ENCODE measurements around the gene FLNB. TPM values are rescaled to one million over a fixed set of nuclear protein-coding genes. Genes with fewer than 3 reads are reported as not detected.
A peak's percentile ranks its signal among the peaks of the same experiment; 100 is the strongest.

Gene FLNB
- total RNA-seq, 2 donors from 2014 or later: 410 to 585 TPM

- DNase-seq: no peak
- ATAC-seq: no peak
- intact Hi-C loops (cut with DNase I, micrococcal nuclease): no loop called here
Observed at GRCh38 chr3:58115175-58115574, 107.0 kb downstream of the FLNB start.

DNA sequence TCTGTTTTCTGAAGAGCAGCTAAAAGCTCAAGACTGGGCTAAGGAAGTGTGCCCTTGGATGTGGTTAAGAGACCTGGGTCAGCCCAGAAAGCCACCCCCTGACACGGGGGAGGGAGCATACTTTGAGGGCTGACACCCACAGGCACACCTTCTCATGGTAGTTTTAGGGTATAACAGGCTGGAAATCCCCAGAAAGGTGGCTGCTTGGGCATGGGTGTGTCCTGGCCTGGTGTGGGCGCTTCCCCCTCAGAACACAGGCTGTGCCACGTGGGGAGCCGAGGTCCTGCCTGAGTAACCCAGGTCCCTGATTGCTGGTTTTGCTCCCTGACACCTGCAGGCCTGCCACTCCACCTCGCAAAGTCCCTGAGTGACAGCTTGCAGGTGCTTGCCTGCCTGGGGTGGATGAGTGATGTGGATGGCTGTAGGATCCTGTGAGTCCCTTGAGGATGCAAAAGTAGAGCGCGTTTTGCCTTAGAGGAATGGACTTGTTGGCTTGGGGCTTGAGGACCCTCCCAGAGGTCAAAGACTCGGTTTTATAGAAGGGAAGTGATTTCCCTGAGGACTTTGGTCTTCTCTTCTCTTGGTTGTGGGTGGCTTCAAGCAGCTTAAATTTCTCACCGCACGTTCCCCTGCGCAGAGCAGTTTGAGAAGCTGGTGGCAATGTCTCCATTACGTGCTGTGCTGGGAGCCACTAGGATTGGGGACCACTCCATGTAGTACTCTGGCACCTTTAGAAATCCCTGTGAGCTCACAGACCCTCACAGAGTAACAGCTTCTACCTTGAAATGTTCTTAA lies 108.1 kb downstream of the FLNB start:
- no peak for ATAC-seq
- intact Hi-C loops (cut with DNase I, micrococcal nuclease): no loop called here
- peak in 1 of 2 donors; percentile 24 for DNase-seq

DNA sequence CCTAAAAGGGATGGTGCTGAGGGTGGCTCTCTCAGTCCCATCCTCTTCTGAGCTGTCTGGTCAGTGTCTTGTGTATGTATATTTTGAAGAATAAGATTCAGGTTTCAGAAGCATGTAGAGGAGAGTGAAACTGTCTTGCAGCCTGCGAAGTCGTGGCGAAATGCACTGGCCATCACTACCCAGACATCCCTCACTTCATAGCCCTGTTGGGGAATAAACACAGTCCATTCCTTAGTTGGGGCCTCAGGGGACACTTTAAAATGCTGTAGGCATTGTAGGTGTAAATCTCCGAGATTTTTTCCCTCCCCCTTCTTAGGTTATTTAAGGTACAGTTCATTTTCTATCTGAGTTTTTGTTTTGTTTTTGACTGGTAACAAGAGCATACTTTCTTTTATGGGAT lies 108.8 kb downstream of the FLNB start:
- ATAC-seq (no peak), DNase-seq (no peak)
- intact Hi-C loops (cut with DNase I, micrococcal nuclease): no loop called here

GRCh38 chr3:58117561-58118181 lies 109.4 kb downstream of the FLNB start:
- DNase-seq: peak in 1 of 2 donors; percentile 36
- intact Hi-C loops (cut with DNase I, micrococcal nuclease): no loop called here
- ATAC-seq: no peak

DNA sequence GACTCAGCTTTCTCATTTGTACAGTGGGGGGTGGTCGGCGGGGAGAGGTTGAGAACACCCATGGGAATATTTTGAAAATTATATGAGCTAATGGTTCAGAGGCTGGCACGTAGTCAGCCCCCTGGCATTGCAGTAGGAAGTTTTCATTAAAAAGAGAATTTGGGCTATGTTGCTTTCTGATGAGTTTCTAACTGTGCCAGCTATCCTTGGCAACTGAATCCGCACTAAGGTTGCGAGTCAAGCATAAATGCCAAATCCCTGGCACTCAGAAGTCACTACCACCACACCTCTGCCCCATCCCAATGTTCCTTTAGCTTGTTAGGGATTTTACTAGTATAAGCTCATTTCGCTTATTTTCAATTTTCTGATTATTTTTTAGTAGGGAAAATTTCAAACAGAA lies 111.0 kb downstream of the FLNB start:
- ATAC-seq (no peak), DNase-seq (no peak)
- intact Hi-C loops (cut with DNase I, micrococcal nuclease): no loop called here

DNA sequence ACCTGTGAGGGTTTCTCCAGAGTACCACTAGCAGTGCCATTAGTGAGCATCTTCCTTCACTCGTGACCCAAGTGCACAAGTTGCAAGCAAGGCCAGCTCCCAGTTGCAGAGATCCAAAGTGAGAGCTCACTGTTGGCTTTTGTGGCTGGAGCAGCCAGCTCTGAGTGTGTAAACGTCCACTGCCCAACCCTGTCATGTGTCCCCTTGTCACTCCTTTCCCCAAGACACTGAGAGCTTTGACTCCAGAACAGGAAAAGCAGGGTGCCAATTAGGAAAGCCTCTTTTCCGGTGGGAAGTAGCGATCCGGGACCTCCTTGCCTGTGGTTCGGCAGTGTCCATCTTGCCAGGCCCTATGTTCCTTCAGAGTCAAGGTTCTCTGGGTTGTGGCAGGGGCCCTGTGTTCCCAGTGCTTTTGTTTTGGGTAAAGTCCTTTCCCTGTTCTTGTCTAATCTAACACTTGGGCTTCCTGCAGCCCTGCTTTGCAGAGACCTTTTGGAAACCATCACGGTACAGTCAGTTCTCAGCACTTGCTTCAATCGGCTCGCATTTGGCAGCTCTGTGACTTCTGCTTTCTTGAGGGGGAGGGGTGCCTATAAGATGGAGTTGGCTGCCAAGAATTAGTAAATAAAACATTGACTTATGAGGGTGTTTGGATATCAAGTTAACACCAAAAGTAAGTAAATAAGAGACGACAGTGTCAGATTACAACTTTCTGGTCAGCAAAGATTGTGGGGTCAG lies 112.0 kb downstream of the FLNB start:
- ATAC-seq: no peak
- no peak for DNase-seq
- intact Hi-C loops (cut with DNase I, micrococcal nuclease): no loop called here

GRCh38 chr3:58121183-58121582 lies 113.0 kb downstream of the FLNB start:
- DNase-seq: no peak
- no peak for ATAC-seq
- intact Hi-C loops (cut with DNase I, micrococcal nuclease): no loop called here

DNA sequence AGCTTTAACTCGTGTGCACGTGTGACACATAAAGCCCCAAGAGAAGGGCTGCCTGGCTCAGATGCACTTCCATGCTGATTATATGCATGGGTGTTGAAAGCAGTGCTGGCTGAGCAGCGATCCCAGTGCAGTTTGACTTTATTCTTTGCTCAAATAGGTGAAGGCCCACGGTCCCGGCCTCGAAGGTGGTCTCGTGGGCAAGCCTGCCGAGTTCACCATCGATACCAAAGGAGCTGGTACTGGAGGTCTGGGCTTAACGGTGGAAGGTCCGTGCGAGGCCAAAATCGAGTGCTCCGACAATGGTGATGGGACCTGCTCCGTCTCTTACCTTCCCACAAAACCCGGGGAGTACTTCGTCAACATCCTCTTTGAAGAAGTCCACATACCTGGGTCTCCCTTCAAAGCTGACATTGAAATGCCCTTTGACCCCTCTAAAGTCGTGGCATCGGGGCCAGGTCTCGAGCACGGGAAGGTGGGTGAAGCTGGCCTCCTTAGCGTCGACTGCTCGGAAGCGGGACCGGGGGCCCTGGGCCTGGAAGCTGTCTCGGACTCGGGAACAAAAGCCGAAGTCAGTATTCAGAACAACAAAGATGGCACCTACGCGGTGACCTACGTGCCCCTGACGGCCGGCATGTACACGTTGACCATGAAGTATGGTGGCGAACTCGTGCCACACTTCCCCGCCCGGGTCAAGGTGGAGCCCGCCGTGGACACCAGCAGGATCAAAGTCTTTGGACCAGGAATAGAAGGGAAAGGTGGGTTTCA lies 114.9 kb downstream of the FLNB start:
- ATAC-seq (no peak), DNase-seq (no peak)
- intact Hi-C loops (cut with DNase I, micrococcal nuclease): no loop called here

- intact Hi-C loops (cut with DNase I, micrococcal nuclease): no loop called here
- ATAC-seq (no peak), DNase-seq (no peak)
Observed at GRCh38 chr3:58124387-58124786, 116.2 kb downstream of the FLNB start.

- DNase-seq (no peak), ATAC-seq (no peak)
- intact Hi-C loops (cut with DNase I, micrococcal nuclease): no loop called here
Observed at GRCh38 chr3:58129041-58129770, 121.0 kb downstream of the FLNB start.

DNA sequence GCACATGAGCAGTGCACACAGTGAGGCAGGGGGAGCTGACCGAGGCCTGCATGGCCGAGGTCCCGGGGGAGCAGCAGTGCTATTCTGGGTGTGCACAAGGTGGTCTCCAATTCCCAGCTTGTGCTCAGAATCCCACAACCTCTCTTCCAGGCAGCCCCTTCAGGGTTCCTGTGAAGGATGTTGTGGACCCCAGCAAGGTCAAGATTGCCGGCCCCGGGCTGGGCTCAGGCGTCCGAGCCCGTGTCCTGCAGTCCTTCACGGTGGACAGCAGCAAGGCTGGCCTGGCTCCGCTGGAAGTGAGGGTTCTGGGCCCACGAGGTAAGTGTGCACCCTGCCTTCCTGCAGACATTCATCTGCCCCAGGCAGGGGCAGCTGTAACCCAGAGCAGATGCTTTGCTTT lies 122.4 kb downstream of the FLNB start:
- DNase-seq (no peak), ATAC-seq (no peak)
- intact Hi-C loops (cut with DNase I, micrococcal nuclease): no loop called here

DNA sequence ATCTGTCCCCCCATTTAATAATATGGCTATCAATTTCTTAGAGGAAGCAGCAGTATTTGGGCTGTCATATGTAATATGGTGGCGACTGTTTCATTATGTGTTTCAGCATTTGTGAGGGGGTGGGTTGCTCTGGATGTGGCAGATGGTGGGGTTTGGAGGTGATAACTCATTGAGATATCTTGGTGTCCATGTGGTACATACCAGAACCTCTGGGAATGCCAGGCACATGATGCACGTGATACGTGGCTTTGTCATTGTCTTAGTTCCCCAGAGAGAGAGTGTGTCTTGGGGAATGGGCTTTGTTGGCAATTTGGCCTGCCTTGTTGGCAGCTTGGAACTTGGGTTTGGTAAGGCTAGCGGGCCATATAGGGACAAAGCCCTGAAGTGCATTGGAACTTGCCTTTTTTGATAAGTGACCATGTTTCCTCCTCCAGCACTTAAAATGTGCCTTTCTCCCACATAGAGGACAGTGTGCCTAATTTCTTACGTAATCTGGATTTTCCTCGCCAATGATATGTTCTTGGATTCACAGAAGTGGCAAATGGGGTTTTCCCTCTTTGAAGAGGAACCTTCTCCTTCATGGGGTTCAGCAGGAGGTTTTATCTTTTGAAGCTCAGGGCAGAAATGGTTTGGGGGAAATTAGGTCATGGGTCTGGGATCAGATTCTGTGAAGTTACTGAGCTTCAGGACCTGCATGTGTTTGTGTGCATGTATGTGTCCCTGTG lies 123.0 kb downstream of the FLNB start:
- no peak for ATAC-seq
- intact Hi-C loops (cut with DNase I, micrococcal nuclease): no loop called here

DNA sequence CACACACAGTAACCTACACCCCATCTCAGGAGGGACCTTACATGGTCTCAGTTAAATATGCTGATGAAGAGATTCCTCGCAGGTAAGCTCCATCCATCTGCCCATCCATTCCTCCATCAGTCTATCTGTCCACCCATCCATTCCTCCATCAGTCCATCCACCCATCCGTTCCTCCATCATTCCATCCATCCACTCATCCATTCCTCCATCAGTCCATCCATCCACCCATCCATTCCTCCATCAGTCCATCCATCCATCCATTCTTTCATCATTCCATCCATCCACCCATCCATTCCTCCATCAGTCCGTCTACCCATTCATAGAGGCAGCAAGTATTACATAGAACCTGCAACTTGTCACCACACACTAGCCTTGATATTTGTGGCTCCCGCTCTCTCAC lies 124.6 kb downstream of the FLNB start:
- ATAC-seq (no peak), DNase-seq (no peak)
- intact Hi-C loops (cut with DNase I, micrococcal nuclease): no loop called here

More for the DNA sequence above, 123.0 kb downstream of the FLNB start:
- no peak for DNase-seq

DNA sequence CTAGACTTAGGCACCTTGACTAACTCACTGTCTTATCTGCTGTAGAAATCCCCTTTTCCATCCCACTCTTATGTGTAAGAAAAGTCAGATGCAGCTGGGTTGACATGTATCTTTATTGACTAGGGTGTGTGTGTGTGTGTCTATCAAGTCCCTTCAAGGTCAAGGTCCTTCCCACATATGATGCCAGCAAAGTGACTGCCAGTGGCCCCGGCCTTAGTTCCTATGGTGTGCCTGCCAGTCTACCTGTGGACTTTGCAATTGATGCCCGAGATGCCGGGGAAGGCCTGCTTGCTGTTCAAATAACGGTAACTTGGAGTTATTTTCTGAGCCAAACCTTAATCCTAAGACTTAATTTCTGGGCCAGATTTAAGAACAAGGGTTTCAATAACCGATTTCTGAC lies 126.2 kb downstream of the FLNB start:
- intact Hi-C loops (cut with DNase I, micrococcal nuclease): no loop called here
- ATAC-seq (peak; percentile 69), DNase-seq (no peak)

- DNase-seq (no peak), ATAC-seq (no peak)
- intact Hi-C loops (cut with DNase I, micrococcal nuclease): no loop called here
Observed at GRCh38 chr3:58135712-58136543, 127.7 kb downstream of the FLNB start.

DNA sequence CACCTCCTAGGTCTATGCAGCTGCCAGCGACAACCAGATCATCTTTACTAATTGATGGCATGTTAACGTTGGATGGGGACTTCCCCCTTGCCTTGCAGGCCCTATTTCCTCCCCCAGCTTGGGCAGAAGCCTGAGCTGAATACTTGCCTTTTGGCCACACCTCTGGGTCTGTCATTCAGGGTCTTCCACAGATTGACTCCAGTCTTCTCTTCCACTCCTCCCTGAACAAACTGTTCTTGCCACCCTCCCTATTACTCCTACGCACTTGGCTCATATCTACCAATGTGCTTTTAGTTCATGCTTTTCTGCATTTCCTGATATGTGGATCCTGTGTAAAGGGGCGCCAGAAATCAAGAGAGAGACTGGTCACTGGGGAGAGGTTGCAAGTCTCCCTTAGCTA lies 129.1 kb downstream of the FLNB start:
- intact Hi-C loops (cut with DNase I, micrococcal nuclease): no loop called here
- DNase-seq (no peak), ATAC-seq (no peak)

DNA sequence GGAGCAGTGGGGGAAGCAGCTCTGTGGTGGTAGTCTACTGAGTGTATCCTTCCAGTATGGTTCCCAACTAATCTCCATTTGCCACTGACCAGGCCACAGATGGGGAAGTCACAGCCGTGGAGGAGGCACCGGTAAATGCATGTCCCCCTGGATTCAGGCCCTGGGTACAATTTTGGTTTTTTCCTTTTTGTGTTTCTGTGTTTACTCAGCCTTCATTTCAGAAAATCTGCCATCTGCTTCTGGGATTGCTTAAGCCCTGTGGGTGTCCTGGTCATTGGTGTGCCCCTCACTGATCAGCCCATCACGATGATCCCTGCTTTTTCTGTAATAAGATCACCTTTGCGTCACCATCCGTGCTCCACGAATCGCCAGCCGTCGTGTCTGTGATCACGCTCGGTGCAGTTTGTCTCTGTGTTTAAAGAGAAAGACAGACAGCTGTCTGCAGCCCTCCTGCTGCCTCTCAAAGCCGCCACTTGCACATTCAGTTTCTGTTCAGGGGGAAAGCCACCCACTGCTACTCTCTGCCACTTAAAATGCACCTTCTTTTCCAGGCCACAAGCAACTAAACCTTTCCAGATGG lies 133.6 kb downstream of the FLNB start:
- DNase-seq: no peak
- intact Hi-C loops (cut with DNase I, micrococcal nuclease): no loop called here
- ATAC-seq: no peak

All from left colon (tissue), 2 donors.